Measurements from ENCODE around the gene MYH7B.

The MYH7B gene

DNA sequence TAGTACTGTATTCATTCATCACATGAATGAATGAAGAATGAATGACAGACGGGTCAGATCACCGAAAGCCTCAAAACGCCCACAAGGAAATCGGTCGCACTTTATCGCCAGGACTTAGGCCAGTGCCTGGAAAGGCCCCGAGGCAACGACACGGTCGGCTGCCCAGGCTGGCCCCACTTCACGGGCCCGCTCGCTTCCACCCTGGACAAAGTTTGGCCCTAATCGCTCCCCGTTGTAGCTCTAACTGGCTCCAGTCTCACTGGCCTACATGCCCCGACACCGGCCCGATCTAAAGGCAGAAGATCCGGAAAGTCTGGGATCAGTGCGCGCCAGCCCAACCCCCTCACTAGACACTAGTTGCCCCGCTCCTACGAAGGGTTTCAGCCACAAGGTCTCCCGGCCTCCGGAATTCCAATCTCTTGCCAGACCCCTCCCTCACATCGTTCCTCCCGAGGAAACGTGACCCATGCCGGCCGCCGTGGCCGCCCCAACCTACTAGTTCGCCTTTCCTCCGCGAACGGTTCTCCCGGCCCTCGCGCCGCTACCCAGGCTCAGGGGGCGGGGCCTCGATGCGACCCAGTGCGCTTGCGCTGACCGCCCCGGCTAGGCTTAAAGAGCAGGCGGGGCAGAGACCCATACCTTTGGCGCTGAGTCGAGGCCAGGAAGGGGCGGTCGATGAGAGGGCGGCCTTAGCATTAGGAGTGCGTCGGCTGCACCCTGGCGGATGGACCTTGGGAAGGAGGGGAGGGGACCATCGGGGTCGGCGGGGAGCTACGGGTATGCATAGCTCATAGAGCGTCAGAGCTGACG, at the start of gene MYH7B, which contains the start of gene GSS:
MYH7B (plus strand) TSS at position 638 of the 810 bp plus-strand sequence. CDS start 22,138 bp downstream, outside the sequence.
GSS (minus strand) TSS at position 576 of the 810 bp plus-strand sequence. CDS start 3,954 bp downstream, outside the sequence.
- DNase-seq, result peak; percentile 96 to 99 (median 99)

GRCh38 chr20:34907616-34908469, 47.8 kb upstream of the MYH7B start:
- DNase-seq, result peak in 2 of 3 experiments; percentile 13 to 59

DNA sequence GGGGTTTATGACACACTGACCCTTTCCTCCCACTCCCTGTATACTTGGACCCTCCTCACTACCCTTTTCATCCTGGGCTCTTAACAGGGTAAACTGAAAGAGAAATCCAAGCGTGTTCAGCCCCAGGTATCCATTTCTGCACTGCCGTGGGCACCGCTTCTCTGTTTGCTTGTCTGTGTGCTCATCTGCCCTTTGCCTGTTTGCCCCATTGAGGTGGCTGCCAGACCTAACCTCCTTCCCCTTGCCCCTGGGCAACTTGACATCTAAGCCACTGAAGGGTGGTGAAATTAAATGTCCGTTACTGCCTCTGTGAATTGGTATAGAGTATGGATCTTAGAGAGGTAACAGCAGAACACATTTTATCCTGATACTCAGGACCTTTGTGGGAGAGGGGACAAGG, 40.5 kb upstream of the MYH7B start:
- DNase-seq, result no peak

GRCh38 chr20:34915749-34916455, 39.8 kb upstream of the MYH7B start:
- DNase-seq, result no peak

DNA sequence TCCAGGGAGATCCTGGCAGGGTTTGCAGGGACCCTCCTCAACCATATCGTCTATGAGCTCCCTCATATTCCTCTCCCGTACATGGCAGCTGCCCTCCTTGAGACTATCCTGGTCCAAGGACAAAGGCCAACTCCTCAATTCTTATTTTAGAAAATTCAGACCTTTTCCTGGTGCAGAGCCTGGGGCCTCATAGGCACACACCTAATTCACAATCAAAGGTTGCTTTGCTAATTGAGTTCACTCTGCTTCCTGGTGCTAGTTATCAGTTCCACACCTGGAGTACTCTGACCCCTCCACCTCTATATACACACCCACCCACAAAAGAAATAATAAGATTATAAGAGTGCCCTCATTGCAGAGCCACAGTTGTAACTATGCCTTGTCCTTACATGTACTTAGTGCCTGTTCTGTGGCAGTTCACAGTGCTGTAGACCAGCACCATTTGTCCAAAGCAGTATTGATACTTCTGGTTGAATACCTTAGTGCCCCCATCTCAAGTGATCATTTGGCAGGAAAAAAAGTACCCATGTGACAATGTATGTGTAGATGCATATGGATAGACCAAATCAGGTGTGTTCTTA, 38.8 kb upstream of the MYH7B start:
- DNase-seq, result no peak

- no peak for DNase-seq
These were observed 35.6 kb upstream of the MYH7B start for GRCh38 chr20:34920055-34920454.

DNA sequence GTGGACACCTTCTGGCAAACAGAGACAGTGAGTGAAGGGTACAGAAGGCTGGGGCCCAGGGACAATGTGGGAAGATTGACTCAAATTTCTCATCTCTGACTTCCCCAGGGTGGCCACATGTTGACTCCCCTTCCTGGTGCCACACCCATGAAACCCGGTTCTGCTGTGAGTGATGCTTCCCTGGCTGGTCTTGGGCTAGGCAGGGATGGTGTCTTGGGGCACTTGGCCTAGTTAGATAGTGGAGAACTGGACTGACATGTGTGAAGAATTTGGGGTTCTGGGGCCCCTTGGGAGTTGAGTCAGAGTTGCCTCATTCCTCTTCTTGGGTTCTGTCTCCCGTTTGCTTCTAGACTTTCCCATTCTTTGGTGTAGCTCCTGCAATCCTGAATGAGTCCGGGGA, 34.2 kb upstream of the MYH7B start:
- no peak for DNase-seq

GRCh38 chr20:34922654-34923381, 32.9 kb upstream of the MYH7B start:
- no peak for DNase-seq

- DNase-seq, result no peak
These were observed 32.3 kb upstream of the MYH7B start for GRCh38 chr20:34923414-34923813.

- DNase-seq, result no peak
These were observed 30.3 kb upstream of the MYH7B start for GRCh38 chr20:34925341-34925740.

DNA sequence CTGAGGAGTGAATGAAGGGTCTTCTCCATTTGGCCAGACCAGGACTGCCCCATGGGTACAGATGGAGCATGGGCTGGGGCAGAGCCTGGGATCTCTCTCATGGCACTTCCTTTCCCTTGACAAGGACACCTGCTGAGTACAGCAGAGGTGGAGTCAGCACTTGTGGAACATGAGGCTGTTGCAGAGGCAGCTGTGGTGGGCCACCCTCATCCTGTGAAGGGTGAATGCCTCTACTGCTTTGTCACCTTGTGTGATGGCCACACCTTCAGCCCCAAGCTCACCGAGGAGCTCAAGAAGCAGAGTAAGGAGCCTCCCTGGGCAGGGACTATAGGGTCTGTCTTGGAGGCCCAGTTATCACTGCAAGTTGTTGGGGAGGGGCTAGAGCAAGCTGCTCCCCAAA, 29.7 kb upstream of the MYH7B start:
- DNase-seq, result no peak

DNA sequence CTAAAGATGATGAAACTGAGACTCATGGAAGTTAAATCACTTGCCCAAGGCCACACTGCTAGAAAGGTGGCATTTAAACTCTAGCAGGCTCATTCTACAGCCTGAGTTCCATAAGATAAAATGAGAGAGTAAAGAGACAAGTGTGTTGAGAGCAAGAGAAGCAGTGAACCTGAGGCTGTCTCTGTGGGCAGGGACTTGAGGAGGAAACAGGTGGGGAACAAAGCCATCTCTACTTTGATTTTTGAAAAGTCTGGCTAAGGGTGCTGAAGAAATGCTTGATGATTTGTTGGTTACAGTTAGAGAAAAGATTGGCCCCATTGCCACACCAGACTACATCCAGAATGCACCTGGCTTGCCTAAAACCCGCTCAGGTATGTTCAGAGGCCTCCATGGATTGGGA, 29.1 kb upstream of the MYH7B start:
- no peak for DNase-seq

GRCh38 chr20:34927736-34928135, 27.9 kb upstream of the MYH7B start:
- no peak for DNase-seq

DNA sequence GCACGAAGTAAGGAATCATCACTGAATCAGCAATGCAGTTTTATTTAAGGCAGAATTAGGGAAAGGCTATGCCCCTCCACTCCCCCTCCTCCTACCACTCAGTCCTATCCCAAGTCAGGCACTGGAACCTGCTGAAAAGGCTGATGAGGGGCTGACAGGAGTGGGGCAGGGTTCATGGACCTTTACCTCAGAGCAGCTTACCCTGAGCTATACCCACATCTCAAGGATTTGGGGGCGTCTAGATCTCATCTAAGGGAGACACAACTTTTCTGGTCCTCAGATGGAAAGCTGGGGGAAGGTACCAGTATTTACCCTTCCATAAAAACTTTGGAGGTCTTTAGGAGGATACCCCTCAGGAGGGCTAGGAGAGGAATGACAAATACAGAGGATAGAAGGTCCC, 27.3 kb upstream of the MYH7B start:
- no peak for DNase-seq

DNA sequence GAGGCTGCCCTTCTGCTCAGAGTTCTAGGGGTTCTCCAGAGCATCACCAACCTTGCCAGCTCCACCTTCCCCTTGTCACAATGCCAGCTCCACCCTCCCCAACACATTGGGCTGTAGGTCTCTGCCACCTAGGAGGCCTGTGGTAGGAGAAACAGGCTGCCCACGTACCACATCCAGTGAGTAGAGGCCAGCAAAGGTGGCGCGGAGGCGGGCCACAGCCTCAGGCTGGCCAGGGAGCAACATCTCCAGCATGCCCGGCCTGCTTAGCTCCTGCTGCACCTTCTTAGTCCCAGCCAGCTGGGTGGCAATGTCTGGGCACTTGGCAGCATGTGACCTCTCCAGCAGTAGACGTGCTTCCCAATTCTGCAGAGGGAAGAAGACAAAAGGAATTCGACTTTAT, 23.9 kb upstream of the MYH7B start:
- DNase-seq, result no peak

DNA sequence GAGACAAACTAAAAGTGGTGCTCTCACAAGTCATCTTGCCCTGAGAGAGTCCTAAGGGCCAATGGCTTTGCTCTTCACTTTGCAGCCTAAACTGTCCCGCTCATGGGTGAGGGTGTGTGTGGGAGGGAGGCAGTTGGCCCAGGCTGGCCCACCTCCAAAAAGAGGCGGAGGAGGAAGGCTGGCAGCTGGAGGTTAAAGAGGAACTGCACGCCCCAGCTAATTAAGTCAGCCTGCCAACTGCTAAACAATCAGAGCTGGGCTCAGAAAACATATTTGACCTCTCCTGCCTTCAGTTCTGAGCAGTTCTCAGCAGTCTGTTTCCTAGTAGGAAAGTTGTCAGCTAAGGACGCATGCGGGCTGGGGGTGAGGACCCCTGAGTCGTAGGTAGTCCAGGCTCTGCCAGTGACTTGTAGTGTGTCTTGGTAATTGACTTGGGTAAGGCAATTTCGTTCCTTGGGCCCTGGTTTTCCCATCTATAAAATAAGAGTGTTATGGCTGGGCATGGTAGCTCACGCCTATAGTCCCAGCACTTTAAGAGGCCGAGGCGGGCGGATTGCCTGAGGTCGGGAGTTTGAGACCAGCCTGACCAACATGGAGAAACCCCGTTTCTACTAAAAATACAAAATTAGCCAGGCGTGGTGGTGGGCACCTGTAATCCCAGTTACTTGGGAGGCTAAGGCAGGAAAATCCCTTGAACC, 17.1 kb upstream of the MYH7B start:
- no peak for DNase-seq

DNA sequence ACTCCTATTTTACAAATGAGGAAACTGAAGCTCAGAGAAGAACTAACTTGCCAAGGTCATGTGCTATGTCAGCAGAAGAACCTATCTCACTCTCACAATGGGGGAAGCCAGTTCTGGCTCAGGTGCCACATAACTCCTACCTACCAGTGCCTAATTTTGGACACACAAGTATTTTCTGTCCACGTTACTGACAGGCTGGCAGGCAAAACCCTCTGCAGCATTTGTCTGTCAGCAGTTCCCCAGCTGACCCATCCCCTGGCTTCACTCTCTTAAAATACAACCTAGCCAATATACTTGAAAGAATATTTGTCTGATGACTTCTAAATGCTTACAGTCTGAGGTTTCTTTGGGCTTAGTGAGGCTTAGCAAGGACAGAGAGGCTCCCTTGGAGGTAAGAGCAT, 15.6 kb upstream of the MYH7B start:
- DNase-seq, result no peak

GRCh38 chr20:34941226-34941625, 14.4 kb upstream of the MYH7B start:
- DNase-seq, result no peak

- DNase-seq, result no peak
These were observed 13.4 kb upstream of the MYH7B start for GRCh38 chr20:34942301-34942700.

GRCh38 chr20:34943808-34944567, 11.7 kb upstream of the MYH7B start:
- no peak for DNase-seq

Data from NCI-H1417 (cell line).